H9 (cell line): ENCODE results near the gene CNRIP1. TPM values are rescaled to one million over a fixed set of nuclear protein-coding genes. Genes with fewer than 3 reads are reported as not detected.

Source experiments
- DNase-seq: peaks from one replicate; pipeline ENCODE4 v3.0.0-alpha.2; 2017
- H2AFZ ChIP-seq: one replicate; pipeline ENCODE4 v1.6.1; 2013; ENCODE audit warnings: mild to moderate bottlenecking, low read length, control low read depth, moderate library complexity
- H2AK5ac ChIP-seq: 2 replicates; pipeline ENCODE4 v1.6.1; 2013; ENCODE audit warnings: low read length, control low read depth, mixed read lengths; ENCODE audit not compliant: insufficient read length
- H2BK120ac ChIP-seq: one replicate; pipeline ENCODE4 v1.6.1; 2013; ENCODE audit warnings: low read depth, mild to moderate bottlenecking, low read length, control low read depth, inconsistent platforms; ENCODE audit not compliant: poor library complexity, severe bottlenecking
- H2BK12ac ChIP-seq: 2 replicates; pipeline ENCODE4 v1.6.1; 2013; ENCODE audit warnings: low read length, control low read depth, mixed read lengths, low read depth; ENCODE audit not compliant: insufficient read length
- H2BK15ac ChIP-seq: 2 replicates; pipeline ENCODE4 v1.6.1; 2013; ENCODE audit warnings: low read depth, low read length, control low read depth
- H2BK20ac ChIP-seq: one replicate; pipeline ENCODE4 v1.6.1; 2013; ENCODE audit warnings: low read depth, mild to moderate bottlenecking, low read length, control low read depth, inconsistent platforms; ENCODE audit not compliant: poor library complexity, severe bottlenecking
- H2BK5ac ChIP-seq: 2 replicates; pipeline ENCODE4 v1.6.1; 2013; ENCODE audit warnings: low read length, control low read depth, mixed read lengths; ENCODE audit not compliant: insufficient read length
- H3K14ac ChIP-seq: 2 replicates; pipeline ENCODE4 v1.6.1; 2013; ENCODE audit warnings: low read length, control low read depth; ENCODE audit not compliant: insufficient read depth
- H3K18ac ChIP-seq: 2 replicates; pipeline ENCODE4 v1.6.1; 2013; ENCODE audit warnings: low read depth, mild to moderate bottlenecking, mixed read lengths, low read length, control low read depth; ENCODE audit not compliant: insufficient read length
- H3K23ac ChIP-seq: 2 replicates; pipeline ENCODE4 v1.6.1; 2013; ENCODE audit warnings: low read length, control low read depth, mixed read lengths, low read depth; ENCODE audit not compliant: insufficient read length
- H3K23me2 ChIP-seq: 2 replicates; pipeline ENCODE4 v1.6.1; 2013; ENCODE audit warnings: low read depth, mild to moderate bottlenecking, mixed read lengths, low read length, control low read depth; ENCODE audit not compliant: insufficient read length, poor library complexity, severe bottlenecking
- H3K27ac ChIP-seq: 2 replicates; pipeline ENCODE4 v1.5.1; 2013; ENCODE audit warnings: low read length, control low read depth, mixed read lengths, low read depth; ENCODE audit not compliant: insufficient read length
- H3K27me3 ChIP-seq: 2 replicates; pipeline ENCODE4 v1.6.1; 2013; ENCODE audit warnings: low read length, control low read depth, inconsistent platforms; ENCODE audit not compliant: insufficient read depth
- H3K4ac ChIP-seq: 2 replicates; pipeline ENCODE4 v1.6.1; 2013; ENCODE audit warnings: low read depth, mild to moderate bottlenecking, control low read depth, inconsistent platforms, low read length, moderate library complexity
- H3K4me1 ChIP-seq: 2 replicates; pipeline ENCODE4 v1.6.1; 2013; ENCODE audit warnings: low read length, control low read depth, inconsistent platforms; ENCODE audit not compliant: insufficient read depth
- H3K4me2 ChIP-seq: 2 replicates; pipeline ENCODE4 v1.6.1; 2013; ENCODE audit warnings: low read length, control low read depth, mixed read lengths; ENCODE audit not compliant: insufficient read length, insufficient read depth
- H3K56ac ChIP-seq: 2 replicates; pipeline ENCODE4 v1.6.1; 2013; ENCODE audit warnings: low read depth, mild to moderate bottlenecking, mixed read lengths, low read length, control low read depth; ENCODE audit not compliant: insufficient read length
- H3K79me1 ChIP-seq: 2 replicates; pipeline ENCODE4 v1.6.1; 2013; ENCODE audit warnings: low read depth, mild to moderate bottlenecking, moderate library complexity, low read length, control low read depth, inconsistent platforms; ENCODE audit not compliant: insufficient read depth, poor library complexity, severe bottlenecking
- H3K79me2 ChIP-seq: 2 replicates; pipeline ENCODE4 v1.6.1; 2013; ENCODE audit warnings: low read length, control low read depth, inconsistent platforms; ENCODE audit not compliant: insufficient read depth
- H3K9ac ChIP-seq: 2 replicates; pipeline ENCODE4 v1.6.1; 2013; ENCODE audit warnings: low read length, control low read depth, mixed read lengths; ENCODE audit not compliant: insufficient read length; ENCODE audit errors: extremely low read depth
- H3K9me3 ChIP-seq: one replicate; pipeline ENCODE4 v1.6.1; 2013; ENCODE audit warnings: low read depth, low read length, inconsistent platforms; ENCODE audit not compliant: control insufficient read depth
- H3T11ph ChIP-seq: one replicate; pipeline ENCODE4 v1.6.1; 2013; ENCODE audit warnings: mild to moderate bottlenecking, low read length, control low read depth, inconsistent platforms
- H4K20me1 ChIP-seq: one replicate; pipeline ENCODE4 v1.6.1; 2013; ENCODE audit not compliant: control insufficient read depth, insufficient read length, insufficient read depth
- H4K5ac ChIP-seq: 2 replicates; pipeline ENCODE4 v1.6.1; 2013; ENCODE audit warnings: low read depth, mild to moderate bottlenecking, mixed read lengths, low read length, control low read depth; ENCODE audit not compliant: insufficient read length
- H4K8ac ChIP-seq: replicated peaks from 2 replicates; pipeline ENCODE4 v1.6.1; 2013; ENCODE audit warnings: low read length, control low read depth, mixed read lengths, low read depth; ENCODE audit not compliant: insufficient read length
- H4K91ac ChIP-seq: 2 replicates; pipeline ENCODE4 v1.6.1; 2013; ENCODE audit warnings: low read depth, mild to moderate bottlenecking, moderate library complexity, mixed read lengths, low read length, control low read depth; ENCODE audit not compliant: insufficient read length
- H3K27ac Mint-ChIP-seq, 3 experiments: 2 replicates in 2 of 3; 3 replicates in 1 of 3; pipeline ENCODE4 v1.8.0; 2020 to 2021; ENCODE audit warnings: mixed read lengths in 3 of 3, mild to moderate bottlenecking in 1 of 3, moderate library complexity in 1 of 3
- H3K27me3 Mint-ChIP-seq: 2 replicates; pipeline ENCODE4 v1.8.0; 2021; ENCODE audit warnings: low read depth, mild to moderate bottlenecking, moderate library complexity, mixed read lengths
- H3K36me3 Mint-ChIP-seq, 3 experiments: 2 replicates in 2 of 3; 3 replicates in 1 of 3; pipeline ENCODE4 v1.8.0; 2020 to 2021; ENCODE audit warnings: low read depth in 3 of 3, mixed read lengths in 3 of 3; ENCODE audit not compliant: insufficient read depth in 1 of 3
- H3K4me1 Mint-ChIP-seq, 2 experiments: 2 replicates each; pipeline ENCODE4 v1.8.0; 2020; ENCODE audit warnings: mixed read lengths in 2 of 2
- H3K4me3 Mint-ChIP-seq, 2 experiments: 2 replicates in 1 of 2; 3 replicates in 1 of 2; pipeline ENCODE4 v1.8.0; 2020 to 2021; ENCODE audit warnings: mild to moderate bottlenecking in 2 of 2, mixed read lengths in 2 of 2, moderate library complexity in 1 of 2
- H3K9me3 Mint-ChIP-seq, 2 experiments: 2 replicates in 1 of 2; 3 replicates in 1 of 2; pipeline ENCODE4 v1.8.0; 2020; ENCODE audit warnings: mild to moderate bottlenecking in 2 of 2, mixed read lengths in 2 of 2, moderate library complexity in 1 of 2
- WGBS: extraction: QIAGEN DNeasy Blood & Tissue Kit; methylation state at CpG from one replicate; pipeline ENCODE4 v1.1.7; 2013; ENCODE audit warnings: missing lambda C conversion rate, low lambda C conversion rate, mixed read lengths; ENCODE audit not compliant: insufficient read length; ENCODE audit errors: extremely low coverage; 5-methylcytosine and 5-hydroxymethylcytosine counted together
- total RNA-seq: library from RNA; stranded (reverse); gene quantifications from 2 replicates; pipeline ENCODE4 v1.2.1, GENCODE V29; 2021
- TF ChIP-seq, protein P1 (sequence below): fragments of 200-600 bp; sonication (generic); conservative IDR thresholded peaks from 3 replicates; pipeline ENCODE4 v1.8.0; 2021; ENCODE audit warnings: antibody characterized with exemption, mild to moderate bottlenecking

Gene CNRIP1
- total RNA-seq, 1 experiment from 2014 or later, result 0.70 TPM

DNA sequence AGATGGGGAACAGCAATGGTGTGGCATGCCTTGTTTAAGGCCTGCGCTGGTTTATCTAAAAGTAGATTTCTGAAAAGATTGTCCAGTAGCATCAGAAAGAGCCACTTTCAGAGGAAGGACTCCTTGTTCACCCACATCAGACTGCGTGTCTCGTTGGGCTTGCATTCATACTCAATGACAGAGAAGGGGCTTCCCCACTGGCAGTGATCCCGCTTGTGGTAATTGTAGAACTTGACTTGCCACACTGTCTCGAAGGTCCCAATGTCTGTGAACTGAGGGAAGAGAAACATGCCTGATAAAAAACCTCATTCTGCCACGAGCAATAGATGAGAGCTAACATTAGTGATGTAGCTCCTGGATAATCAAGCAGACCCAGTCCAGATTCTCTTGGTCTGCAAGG, 26.0 kb downstream of the CNRIP1 start:
- H3K4me1 Mint-ChIP-seq, result no peaks in the 10 kb centered on the region

More for the DNA sequence above, 26.0 kb downstream of the CNRIP1 start:
- no peaks in the 10 kb centered on the region; a peak in 1 of 5 replicates for H3K9me3 Mint-ChIP-seq
- Histone ChIP-seq H2BK5ac (no peak overlapping the region), H3K9ac (no peak overlapping the region), H4K91ac (no peak overlapping the region), H3K4me1 (no peaks in the 10 kb centered on the region), H2AK5ac (no peak overlapping the region), H3K79me2 (no peaks in the 10 kb centered on the region), H4K20me1 (no peaks in the 10 kb centered on the region), H4K8ac (no peak overlapping the region), H2AFZ (no peak overlapping the region), H3K56ac (no peak overlapping the region), H3K27ac (no peak overlapping the region), H3K23ac (no peak overlapping the region), H3K79me1 (no peaks in the 10 kb centered on the region), H3K23me2 (no peaks in the 10 kb centered on the region), H3K9me3 (no peaks in the 10 kb centered on the region), H2BK15ac (no peak overlapping the region), H2BK12ac (no peak overlapping the region), H3K4me2 (no peak overlapping the region), H3K14ac (no peak overlapping the region), H2BK20ac (no peak overlapping the region), H4K5ac (no peak overlapping the region), H3T11ph (no peak overlapping the region), H3K18ac (no peak overlapping the region), H3K27me3 (no peaks in the 10 kb centered on the region), H3K4ac (no peak overlapping the region), H2BK120ac (no peak overlapping the region)
- H3K4me3 Mint-ChIP-seq, result no peak overlapping the region
- no peak for DNase-seq
- no peaks in the 10 kb centered on the region for H3K36me3 Mint-ChIP-seq
- no peak overlapping the region for H3K27ac Mint-ChIP-seq
- TF ChIP-seq, protein P1, sequence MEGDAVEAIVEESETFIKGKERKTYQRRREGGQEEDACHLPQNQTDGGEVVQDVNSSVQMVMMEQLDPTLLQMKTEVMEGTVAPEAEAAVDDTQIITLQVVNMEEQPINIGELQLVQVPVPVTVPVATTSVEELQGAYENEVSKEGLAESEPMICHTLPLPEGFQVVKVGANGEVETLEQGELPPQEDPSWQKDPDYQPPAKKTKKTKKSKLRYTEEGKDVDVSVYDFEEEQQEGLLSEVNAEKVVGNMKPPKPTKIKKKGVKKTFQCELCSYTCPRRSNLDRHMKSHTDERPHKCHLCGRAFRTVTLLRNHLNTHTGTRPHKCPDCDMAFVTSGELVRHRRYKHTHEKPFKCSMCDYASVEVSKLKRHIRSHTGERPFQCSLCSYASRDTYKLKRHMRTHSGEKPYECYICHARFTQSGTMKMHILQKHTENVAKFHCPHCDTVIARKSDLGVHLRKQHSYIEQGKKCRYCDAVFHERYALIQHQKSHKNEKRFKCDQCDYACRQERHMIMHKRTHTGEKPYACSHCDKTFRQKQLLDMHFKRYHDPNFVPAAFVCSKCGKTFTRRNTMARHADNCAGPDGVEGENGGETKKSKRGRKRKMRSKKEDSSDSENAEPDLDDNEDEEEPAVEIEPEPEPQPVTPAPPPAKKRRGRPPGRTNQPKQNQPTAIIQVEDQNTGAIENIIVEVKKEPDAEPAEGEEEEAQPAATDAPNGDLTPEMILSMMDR, result no peak
- no peaks in the 10 kb centered on the region; the same call in 1 of the 2 replicates for H3K27me3 Mint-ChIP-seq
- WGBS, result no CpG with 5 or more reads among the region's 6 CpGs
